AG04450 (cell line): ENCODE results near the gene PEX14. TPM values are rescaled to one million over a fixed set of nuclear protein-coding genes. Genes with fewer than 3 reads are reported as not detected.

Source experiments
- CTCF ChIA-PET: fragments of 300-600, 350-600 bp; formaldehyde crosslinking; extraction: SDS; loops from one replicate; lab custom pipeline; 2022; ENCODE audit warnings: antibody characterized with exemption, inconsistent platforms; lab: Charles Lee
- POLR2A ChIA-PET: fragments of 350-600 bp; formaldehyde crosslinking; extraction: SDS; loops from one replicate; lab custom pipeline; 2021; ENCODE audit warnings: antibody characterized with exemption, inconsistent platforms; lab: Yijun Ruan, JAX
- DNase-seq: peaks from one replicate; pipeline ENCODE4 v3.0.0-alpha.2; 2011; ENCODE audit warnings: low read depth, low spot score
- H3K27ac ChIP-seq: one replicate; pipeline ENCODE4 v1.5.1; 2012; ENCODE audit warnings: low read depth, low read length, control low read depth
- H3K27me3 ChIP-seq: one replicate; pipeline ENCODE4 v1.6.0; 2012; ENCODE audit warnings: low read length; ENCODE audit not compliant: control insufficient read depth, insufficient read depth
- H3K4me3 ChIP-seq: 2 replicates; pipeline ENCODE4 v1.5.1; 2011; ENCODE audit warnings: mild to moderate bottlenecking, low read depth, low read length, control low read depth
- H3K9me3 ChIP-seq: 2 replicates; pipeline ENCODE4 v1.5.1; 2012; ENCODE audit warnings: low read length; ENCODE audit not compliant: control insufficient read depth, insufficient read depth
- CTCF ChIP-seq: IDR thresholded peaks from 2 replicates; pipeline ENCODE4 v1.5.1; 2011; ENCODE audit warnings: low read depth, low read length, control low read depth, inconsistent platforms
- polyA plus RNA-seq: library from polyadenylated mRNA; depleted of rRNA; stranded (reverse); fragments of >200 nt; gene quantifications from 2 replicates; pipeline ENCODE4 v1.2.3, GENCODE V29; 2011

Gene PEX14
- polyA plus RNA-seq, 1 experiment: 6.6 TPM

GRCh38 chr1:10659218-10659617 is 184.5 kb downstream of the PEX14 start:
- no peak overlapping the region for H3K27ac ChIP-seq
- H3K4me3 ChIP-seq: no peak overlapping the region
- peaks cover 2% of the 10 kb centered on the region for H3K27me3 ChIP-seq
- ChIA-PET POLR2A (no interaction called here), CTCF (no interaction called here)
- H3K9me3 ChIP-seq: no peaks in the 10 kb centered on the region; the same call in 1 of the 2 replicates
- no peak for TF ChIP-seq CTCF
- DNase-seq: no peak

GRCh38 chr1:10659646-10660540 is 185.1 kb downstream of the PEX14 start:
- POLR2A ChIA-PET: no interaction called here
- no peak for TF ChIP-seq CTCF
- H3K27me3 ChIP-seq: peaks cover 7% of the 10 kb centered on the region
- DNase-seq: no peak
- H3K4me3 ChIP-seq: no peak overlapping the region
- no peak overlapping the region for H3K27ac ChIP-seq
- CTCF ChIA-PET: no interaction called here
- no peaks in the 10 kb centered on the region; the same call in 1 of the 2 replicates for H3K9me3 ChIP-seq

- no peak for TF ChIP-seq CTCF
- Histone ChIP-seq H3K27ac (no peak overlapping the region), H3K27me3 (peaks cover 15% of the 10 kb centered on the region), H3K4me3 (no peak overlapping the region), H3K9me3 (no peaks in the 10 kb centered on the region; the same call in 1 of the 2 replicates)
- CTCF ChIA-PET: no interaction called here
- POLR2A ChIA-PET: no interaction called here
- DNase-seq: no peak
These were observed 186.7 kb downstream of the PEX14 start for GRCh38 chr1:10661453-10661852.

GRCh38 chr1:10662090-10662688 is 187.4 kb downstream of the PEX14 start:
- CTCF ChIA-PET: no interaction called here
- no peak overlapping the region for H3K27ac ChIP-seq
- H3K27me3 ChIP-seq: peaks cover 23% of the 10 kb centered on the region
- no peak for DNase-seq
- H3K9me3 ChIP-seq: no peaks in the 10 kb centered on the region; the same call in 1 of the 2 replicates
- POLR2A ChIA-PET: no interaction called here
- H3K4me3 ChIP-seq: no peak overlapping the region
- no peak for TF ChIP-seq CTCF
